ENCODE data around the gene CLASRP. TPM values are rescaled to one million over a fixed set of nuclear protein-coding genes. Genes with fewer than 3 reads are reported as not detected.

CLASRP gene
- total RNA-seq, 1 donor from 2014 or later: 30.8 TPM

DNA sequence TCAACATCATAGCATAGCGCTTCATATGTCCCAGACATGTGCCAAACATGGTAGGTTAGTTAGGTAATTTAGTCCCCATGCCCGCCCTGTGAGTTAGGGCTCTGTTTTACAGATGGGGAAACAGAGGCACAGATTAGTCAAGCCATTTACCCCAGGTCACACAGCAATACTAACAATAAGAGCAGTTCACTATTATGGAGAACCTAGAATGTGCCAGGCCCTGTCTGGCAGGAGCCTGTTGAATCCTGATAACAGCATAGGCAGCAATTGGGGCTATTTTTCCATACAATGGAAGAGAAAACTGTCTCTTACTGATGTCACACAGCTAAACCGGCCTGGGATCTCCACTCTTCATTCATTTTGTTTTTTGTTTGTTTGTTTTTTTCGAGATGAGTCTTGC, 47.6 kb downstream of the CLASRP start:
- ATAC-seq: no peak

DNA sequence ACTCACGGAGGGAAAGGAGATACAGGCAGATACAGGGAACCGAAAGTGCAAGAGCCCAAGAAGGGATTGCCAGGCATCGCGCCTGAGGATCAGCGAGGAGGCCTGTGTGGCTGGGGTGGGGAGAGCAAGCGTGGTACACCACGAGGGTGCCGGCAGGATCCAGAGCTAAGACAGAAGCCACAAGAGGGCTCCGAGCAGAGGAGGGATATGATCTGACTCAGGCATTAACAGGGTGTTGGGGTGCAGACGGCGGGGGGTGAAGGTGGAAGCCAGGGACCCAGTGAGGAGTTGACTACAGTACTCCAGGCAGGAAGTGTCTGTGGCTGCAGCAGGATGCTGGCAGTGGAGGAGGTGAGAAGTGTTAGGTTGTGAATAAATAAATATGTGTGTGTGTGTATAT, 48.7 kb downstream of the CLASRP start:
- ATAC-seq: no peak

DNA sequence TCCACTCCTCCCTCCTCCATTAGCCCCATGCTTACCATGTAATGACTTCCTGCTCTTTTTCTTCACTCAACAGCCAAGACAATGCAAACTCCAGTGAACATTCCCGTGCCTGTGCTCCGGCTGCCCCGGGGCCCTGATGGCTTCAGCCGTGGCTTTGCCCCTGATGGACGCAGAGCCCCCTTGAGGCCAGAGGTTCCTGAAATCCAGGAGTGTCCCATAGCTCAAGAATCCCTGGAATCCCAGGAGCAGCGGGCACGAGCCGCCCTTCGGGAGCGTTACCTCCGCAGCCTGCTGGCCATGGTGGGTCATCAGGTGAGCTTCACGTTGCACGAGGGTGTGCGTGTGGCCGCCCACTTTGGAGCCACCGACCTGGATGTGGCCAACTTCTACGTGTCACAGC, 51.2 kb downstream of the CLASRP start:
- no peak for ATAC-seq

DNA sequence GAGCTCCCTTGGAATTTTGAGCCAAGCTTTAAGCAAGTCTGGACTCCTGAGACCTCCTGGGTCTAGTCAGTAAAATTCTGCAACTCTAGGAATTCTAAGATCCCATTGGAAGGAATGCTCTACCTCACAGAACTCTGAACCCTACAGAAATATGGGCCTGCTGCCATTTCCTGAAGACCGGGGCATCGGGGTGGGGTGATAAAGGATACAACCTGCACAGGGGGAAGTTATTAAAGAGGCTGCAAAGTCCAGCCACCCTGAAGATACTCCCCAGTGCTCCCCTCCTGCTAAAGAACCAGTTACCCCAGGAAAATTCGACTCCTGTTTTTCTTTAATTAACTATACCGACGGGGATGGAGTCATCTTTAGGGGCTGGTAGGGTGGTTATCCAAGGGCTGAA, 51.8 kb downstream of the CLASRP start:
- no peak for ATAC-seq

DNA sequence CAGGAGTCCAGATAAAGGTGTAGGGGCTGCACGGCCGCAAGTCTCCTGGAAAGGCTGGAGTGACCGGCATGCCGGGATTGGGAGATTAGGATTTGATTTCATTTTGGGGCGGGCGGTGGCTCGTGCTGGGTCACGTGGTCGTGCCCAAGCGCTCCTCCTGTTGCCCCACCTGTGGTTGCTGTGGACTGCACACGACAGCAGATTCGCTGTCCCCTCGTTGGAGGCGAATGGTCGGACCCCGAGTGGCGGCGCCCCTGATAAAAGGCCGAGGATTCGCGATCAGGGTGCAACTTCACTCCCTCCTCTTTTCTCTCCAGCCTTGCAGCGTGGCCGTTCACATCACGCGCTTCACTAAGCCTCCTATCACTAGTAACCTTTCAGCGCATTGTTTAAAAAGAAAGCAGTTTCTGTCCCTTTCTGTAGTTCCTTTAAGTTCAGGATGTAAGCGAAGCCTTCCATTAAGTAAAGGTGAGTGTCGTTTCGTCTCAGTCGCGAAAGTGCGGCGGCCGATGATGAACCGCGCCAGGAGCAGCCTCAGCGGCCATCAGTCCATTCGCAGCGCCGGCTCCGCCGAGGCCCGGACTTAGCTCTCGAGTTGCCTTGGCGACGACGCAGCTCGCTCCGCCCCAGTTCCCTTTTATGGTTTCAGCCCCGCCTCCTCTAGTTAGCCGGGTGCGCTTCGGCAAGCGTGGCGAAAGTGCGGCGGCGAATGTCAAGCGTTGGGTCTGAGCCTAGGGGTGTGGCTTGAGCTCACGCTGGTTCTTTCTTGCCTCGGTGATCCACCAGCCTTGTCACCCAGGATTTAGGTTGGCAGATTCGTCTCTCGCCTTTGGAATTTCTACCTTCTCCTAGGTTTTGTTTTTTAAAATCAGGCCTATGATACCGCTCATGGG, 52.4 kb downstream of the CLASRP start:
- peak; percentile 91 for ATAC-seq

DNA sequence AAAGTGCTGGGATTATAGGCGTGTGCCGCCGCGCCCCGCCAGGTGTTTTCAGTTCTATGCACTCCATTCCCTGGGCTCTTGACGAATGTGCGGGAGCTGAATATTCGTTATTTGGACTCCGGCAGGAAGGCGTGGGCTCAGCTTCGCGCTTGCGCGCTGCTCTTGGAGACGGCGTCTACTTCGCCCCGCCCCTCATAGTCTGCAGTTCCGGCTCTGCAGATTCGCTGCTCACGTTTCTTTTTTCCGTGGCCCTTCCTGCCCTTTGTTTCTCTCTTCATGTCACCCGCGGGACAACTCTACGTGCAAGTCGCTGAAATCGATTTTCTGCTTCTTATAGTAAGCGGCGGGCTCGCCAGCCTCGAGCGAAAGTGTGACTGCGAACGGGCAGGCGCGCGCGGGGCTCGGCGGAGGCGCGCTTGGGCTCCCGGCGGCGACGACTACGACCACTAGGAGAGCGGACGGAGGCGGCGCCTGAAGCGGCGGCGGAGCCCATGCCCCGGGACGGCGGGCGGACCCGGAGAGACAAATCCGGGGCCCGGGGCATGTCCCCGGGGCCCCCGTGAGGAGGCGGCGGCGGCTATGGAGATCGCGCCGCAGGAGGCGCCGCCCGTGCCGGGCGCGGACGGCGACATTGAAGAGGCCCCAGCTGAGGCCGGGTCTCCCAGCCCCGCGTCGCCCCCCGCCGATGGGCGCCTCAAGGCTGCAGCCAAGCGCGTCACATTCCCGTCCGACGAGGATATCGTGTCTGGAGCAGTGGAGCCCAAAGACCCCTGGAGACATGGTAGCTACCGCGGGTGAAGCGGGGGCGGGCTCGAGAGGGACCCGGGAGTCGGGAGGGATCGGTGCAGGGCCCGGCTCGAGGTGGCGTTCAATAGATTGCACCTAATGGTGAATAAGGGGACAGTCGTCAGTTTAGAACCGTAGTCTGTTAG, 54.2 kb downstream of the CLASRP start, which contains the start of gene PPP1R37:
PPP1R37 (plus strand) TSS at position 433 of the 932 bp plus-strand sequence; CDS start at position 580, 147 bp downstream.
- peak; percentile 84 for ATAC-seq

DNA sequence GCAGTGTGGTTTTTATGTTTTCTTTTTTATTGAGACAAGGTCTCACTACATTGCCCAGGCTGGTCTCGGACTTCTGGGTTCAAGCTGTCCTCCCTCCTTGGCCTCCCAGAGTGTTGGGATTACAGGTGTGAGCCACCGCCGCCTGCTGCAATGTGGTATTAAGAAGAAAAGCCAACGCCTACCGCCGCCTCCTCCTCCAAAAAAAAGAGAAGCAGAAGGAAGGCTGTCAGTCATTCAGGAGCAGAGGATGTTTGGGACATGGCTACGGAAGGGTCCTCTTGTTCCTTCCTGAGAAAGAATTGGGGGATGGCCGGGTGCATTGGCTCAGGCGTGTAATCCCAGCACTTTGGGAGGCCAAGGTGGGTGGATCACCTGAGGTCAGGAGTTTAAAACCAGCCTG, 55.3 kb downstream of the CLASRP start:
- ATAC-seq: no peak

DNA sequence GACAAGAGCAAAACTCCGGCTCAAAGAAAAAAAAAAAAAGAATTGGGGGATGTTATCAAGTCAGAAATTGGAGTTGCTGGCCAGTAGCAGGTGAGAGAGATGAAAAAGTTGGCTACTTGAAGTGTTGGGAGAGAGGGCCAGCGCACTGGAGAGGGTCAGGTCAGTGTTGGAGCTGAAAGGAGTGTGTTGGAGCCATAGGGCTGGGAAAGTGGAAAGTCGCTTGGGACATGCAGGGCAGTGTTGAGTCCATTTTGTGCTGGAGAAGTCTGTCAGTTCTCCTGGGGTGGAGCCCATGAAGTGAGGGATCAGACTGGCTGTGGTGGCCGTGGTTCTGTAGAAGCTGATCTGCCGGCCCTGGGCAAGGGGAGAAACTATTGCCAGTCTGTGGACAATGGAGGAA, 55.9 kb downstream of the CLASRP start:
- ATAC-seq: no peak

DNA sequence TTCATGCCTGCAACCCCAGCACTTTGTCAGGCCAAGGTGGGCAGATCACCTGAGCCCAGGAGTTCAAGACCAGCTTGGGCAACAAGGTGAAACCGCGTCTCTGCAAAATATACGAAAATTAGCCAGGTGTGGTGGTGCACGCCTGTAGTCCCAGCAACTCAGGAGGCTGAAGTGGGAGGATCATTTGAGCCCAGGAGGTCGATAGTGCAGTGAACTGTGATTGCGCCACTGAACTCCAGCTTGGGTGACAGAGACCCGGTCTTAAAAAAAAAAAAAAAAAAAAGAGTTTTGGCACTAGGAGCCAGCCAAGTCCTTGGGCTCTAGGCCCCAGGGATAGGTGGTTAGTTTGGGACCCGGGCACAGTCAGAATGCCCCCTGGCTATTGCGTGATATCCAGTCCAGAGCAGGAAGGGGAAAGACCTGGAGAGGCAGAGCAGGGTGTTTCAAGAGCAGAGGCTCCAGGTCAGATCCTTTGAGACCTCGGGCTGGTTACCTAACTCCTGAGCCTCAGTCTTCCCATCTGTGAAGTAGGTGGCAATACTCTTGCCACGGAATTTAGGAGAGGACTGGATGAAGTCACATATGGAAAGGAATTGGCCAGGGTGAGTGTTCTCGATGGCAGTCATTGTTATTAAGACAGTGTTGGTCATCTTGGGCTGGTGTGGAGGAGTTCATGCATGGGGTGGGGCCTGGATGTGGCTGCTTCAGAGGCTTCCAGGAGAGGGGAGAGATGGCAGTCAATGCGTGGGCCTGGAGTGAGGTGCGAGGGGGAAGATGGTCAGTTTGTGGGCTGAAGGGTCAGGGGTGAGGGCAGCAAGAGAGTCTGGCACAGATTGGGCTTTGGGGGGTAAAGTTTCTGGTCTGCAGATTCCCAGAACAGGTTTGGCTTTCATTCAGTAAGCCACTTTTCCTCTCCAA, 56.9 kb downstream of the CLASRP start:
- no peak for ATAC-seq

DNA sequence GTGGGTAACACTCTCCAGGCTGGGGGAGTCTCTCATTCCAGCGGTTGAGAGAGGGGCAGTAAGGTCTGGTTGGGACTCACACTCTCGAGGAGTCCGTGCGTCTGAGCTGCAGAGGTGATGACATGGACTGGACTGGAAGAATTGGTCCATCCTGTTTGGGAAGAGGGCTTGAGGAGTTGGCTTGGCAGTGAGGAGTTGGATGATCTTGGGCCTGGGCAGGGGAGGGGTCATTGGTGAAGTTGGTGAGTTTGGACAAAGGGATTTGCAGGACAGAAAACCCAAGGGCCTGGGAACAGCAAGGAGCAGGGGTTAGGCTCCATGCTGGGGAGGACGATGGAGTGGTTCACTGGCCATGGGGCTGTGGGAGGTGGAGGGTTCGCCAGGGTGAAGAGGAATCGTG, 57.9 kb downstream of the CLASRP start:
- ATAC-seq: no peak

DNA sequence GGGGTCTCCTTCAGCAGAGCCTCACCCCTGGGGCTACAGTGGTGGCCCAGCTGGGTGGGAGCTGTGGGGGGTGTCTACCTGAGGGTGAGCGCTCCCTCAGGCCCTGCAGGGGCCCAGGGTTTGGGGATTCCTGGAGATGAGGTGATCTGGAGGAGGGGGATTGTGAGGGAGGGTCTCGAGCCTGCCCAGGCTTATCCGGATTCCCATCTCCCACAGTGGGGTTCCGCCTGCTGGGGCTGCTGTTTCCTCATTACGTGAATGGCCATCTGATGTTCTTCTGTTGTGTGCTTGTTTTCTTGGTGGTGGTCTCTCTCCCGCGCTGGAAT, 58.6 kb downstream of the CLASRP start:
- no peak for ATAC-seq

DNA sequence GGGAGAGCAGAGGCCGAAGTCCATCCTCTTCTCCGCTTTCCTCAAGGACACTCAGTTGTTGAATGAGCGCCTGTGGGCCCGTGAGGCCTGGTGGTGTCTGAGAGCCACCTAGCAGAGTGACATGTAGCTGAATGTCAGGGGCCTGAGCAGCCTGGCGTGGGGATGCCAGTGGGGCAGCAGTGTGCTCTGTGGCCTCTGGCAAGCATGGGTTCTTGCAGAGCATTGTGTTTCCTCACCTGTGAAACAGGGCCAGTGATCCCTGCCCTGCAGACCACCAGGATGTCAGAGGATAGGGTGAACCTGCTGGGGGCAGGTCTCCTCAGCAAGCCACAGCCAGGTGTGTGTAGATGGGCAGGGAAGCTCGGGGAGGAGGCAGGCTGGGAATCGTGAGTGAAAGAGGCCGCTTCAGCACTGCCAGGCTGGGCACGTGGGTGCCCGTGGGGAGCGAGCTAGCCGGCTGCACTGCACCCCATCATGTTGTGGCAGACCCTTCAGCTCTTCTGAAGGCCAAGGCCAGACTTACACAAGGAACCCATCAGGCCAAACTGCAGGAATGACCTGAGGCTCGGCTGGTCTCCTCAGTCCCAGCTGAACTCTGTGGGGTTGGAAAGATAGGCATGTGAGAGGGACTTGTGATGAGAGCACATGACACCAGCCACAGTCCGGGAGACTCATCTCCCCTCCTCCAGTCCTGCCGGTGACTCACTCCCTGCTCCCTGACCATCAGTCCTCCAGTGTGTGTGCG, 59.1 kb downstream of the CLASRP start:
- ATAC-seq: peak; percentile 22

DNA sequence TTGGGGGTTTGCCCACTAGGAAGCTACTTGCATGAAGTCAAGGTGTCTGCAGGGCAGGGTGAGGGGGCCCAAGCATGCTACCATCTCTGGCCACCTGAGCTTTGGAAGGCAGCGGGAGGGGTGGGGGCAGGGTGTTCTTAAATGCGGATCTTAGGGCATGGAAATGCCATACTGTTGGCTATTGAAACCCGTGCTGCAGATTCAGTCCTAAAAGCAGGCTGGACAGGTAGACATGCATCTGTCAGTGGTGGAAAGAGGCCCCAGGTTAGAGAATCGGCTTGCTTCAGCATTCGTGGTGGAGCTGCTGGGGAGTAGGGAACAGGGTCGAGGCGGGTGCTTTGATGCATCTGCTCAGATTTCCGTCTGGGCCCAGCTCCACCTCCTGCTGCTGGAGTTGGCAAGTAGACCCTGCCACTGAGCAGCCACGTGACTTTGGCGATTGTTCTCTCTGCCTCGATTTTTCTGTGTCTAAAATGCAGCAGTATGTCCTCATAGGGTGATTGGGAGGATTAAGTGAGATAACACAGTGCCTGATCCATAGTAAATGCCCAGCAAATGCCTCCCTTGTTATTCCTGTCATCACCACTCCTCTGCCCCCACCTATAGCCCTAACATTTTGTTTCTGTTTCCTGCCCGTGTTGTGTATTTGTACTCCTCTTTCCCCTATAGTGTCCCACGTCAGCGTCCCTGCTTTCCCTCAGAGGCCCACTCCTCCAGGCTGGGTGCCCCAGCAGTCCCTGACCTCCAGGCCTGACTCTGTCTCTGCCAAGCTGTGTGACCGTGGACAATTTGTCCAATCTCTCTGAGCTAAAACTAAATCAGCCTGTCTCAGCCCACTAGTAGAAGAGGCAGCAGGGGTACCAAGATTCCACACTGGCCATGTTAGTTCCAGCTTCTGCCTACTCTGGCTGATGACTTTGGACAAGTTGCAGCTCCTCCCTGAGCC, 59.9 kb downstream of the CLASRP start:
- no peak for ATAC-seq

DNA sequence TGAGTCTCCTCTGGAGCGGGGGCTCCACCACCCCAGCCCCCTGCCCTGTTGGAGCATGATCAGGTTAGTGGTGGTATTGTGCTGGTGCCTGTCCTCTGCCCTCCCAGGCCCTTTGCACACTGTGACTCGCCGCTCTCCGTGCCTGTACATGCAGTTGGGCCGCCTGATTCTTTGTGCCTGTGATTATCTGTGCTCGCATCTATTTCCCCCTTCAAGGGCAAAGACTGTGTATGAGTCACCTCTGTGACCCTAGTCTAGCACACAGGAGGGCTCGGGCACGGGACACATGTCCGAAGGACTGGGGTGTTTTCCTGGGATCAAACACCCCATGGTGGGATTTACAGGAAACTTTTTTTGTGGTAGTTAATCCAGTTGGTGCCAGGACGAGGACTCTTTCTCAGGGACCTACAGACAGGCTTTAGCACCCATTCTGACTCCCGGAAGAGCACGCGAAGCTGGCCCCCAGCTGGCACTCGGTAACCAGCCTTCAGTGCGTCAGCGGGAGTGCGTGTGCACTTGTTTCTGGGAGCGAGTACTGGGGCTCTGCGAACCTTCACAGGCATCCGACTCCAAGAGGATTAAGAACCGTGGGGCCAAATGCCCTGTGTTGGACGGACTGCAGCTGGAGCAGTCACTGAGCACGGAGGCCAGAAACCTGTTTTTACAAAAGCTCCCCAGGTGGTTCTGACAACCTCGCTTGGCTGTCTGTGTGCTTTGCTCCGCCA, 60.8 kb downstream of the CLASRP start:
- ATAC-seq: peak; percentile 71

DNA sequence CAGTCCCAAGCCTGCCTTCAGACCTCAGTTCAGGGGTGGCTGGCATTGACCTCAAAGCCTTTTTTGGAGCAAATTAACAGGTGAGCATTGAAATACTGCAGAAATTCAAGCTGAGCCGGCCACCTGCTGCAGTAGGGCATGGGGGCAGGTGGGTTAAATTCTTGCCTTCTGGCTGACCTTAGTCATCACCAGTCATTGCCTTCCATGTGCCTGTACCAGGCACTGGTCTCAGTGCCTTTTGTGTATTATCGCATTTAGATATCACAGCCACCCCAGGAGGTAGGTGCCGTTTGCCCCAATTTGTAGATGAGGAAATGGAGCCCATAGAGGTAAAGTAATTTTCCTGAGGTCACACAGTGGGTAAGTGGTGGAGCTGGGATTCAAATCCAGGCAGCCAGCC, 61.4 kb downstream of the CLASRP start:
- no peak for ATAC-seq

DNA sequence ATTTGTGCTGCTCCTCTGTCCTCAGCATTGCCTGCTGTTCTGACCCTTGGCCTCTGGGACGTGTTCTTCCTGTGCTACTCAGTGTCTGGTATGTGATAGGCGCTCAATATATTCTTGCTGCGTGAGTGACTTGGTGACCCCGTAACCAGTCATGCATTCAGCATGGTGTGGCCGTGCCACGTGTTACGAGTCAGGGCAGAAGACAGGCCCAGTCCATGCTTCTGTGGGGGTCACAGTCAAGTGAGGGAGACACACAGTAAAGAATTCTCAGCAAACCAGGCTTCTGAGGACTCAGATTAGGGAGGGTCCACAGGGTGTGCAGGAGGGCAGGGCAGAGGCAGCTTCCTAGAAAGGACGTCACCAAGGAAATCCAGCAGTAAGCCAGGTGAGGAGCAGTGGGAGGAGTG, 62.0 kb downstream of the CLASRP start:
- peak; percentile 38 for ATAC-seq

DNA sequence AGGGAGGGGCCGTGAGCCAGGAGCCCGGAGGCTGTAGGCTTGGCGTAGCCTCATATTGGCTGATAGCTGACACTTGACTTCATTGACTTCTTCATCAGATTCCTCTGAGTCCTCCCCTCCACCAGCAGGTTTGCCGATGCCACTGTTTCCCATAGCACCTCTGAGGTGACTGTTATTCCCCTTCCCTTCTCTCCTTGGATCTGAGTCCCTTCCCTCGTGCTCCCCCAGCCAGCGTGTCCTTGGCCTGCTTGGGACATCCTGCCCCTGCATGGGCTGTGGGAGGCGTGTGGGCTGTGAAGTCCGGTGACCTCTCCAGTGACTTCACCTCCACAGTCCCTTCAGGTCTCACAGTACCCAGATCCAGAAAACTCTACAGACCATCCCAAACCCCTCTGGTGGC, 63.0 kb downstream of the CLASRP start:
- no peak for ATAC-seq

DNA sequence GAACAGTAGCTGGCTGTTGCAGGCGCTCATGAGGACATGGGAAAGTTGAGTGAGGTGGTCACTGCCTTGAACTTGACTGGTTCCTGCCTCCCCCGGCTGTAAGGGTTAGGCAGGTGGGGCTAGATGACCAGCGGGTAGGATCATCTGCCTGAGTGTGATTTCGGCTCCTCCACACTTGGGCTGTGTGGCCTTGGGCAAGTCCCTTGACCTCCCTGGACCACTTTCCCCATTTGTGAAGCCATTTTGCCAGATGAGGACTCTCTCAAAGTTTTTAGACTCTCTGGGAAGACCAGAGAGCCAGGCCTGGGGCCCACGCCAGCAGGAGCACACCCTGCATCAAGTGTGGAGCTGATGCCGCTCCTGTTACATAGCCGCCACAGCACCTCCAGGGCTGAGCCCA, 63.6 kb downstream of the CLASRP start:
- ATAC-seq: no peak

DNA sequence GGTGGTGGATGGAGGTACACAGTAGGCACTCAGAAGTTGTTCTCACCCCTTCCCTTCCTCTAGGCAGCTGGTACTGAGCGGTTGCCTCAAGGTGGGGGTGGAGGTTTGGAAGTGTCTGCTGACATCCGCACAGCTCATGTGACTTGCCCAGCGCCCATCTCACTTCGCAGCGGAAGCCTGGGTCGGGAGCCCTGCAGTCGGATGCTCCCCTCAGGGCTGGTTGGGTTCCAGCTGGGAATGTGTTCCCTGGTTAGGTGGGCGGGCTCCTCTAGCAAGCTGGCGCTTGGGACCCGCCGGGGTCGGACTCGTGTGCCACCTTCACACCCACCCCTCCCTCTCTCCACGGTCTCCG, 64.3 kb downstream of the CLASRP start:
- ATAC-seq: no peak
